IPS-15b (cell line): Measurements from ENCODE around the gene SELENOO.

ENCODE experiments used
- H3K27me3 ChIP-seq: one replicate; pipeline ENCODE4 v1.6.1; 2013; ENCODE audit warnings: low read length; ENCODE audit not compliant: control insufficient read depth, insufficient read depth
- H3K36me3 ChIP-seq: one replicate; pipeline ENCODE4 v1.6.1; 2013; ENCODE audit warnings: low read length; ENCODE audit not compliant: control insufficient read depth, insufficient read depth
- H3K4me1 ChIP-seq: one replicate; pipeline ENCODE4 v1.6.1; 2013; ENCODE audit warnings: mild to moderate bottlenecking, low read length; ENCODE audit not compliant: control insufficient read depth, insufficient read depth
- H3K4me3 ChIP-seq: one replicate; pipeline ENCODE4 v1.5.1; 2013; ENCODE audit warnings: low read depth, low read length
- H3K9ac ChIP-seq: one replicate; pipeline ENCODE4 v1.6.1; 2013; ENCODE audit warnings: low read depth, mild to moderate bottlenecking, low read length
- H3K9me3 ChIP-seq: one replicate; pipeline ENCODE4 v1.6.1; 2013; ENCODE audit warnings: mild to moderate bottlenecking, low read length; ENCODE audit not compliant: control insufficient read depth, insufficient read depth

Gene SELENOO, protein sequence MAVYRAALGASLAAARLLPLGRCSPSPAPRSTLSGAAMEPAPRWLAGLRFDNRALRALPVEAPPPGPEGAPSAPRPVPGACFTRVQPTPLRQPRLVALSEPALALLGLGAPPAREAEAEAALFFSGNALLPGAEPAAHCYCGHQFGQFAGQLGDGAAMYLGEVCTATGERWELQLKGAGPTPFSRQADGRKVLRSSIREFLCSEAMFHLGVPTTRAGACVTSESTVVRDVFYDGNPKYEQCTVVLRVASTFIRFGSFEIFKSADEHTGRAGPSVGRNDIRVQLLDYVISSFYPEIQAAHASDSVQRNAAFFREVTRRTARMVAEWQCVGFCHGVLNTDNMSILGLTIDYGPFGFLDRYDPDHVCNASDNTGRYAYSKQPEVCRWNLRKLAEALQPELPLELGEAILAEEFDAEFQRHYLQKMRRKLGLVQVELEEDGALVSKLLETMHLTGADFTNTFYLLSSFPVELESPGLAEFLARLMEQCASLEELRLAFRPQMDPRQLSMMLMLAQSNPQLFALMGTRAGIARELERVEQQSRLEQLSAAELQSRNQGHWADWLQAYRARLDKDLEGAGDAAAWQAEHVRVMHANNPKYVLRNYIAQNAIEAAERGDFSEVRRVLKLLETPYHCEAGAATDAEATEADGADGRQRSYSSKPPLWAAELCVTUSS

GRCh38 chr22:50200461-50201190, at the start of gene SELENOO:
Gene SELENOO (plus strand): TSS chr22:50201011. CDS start chr22:50201037, 26 bp downstream.
- Histone ChIP-seq H3K4me3 (peak within 1 kb of the TSS; percentile 62), H3K9ac (peak within 1 kb of the TSS; percentile 70), H3K27me3 (no peaks in the 10 kb centered on the region), H3K4me1 (no peaks in the 10 kb centered on the region), H3K36me3 (peaks cover 17% of the 10 kb centered on the region), H3K9me3 (no peaks in the 10 kb centered on the region)

DNA sequence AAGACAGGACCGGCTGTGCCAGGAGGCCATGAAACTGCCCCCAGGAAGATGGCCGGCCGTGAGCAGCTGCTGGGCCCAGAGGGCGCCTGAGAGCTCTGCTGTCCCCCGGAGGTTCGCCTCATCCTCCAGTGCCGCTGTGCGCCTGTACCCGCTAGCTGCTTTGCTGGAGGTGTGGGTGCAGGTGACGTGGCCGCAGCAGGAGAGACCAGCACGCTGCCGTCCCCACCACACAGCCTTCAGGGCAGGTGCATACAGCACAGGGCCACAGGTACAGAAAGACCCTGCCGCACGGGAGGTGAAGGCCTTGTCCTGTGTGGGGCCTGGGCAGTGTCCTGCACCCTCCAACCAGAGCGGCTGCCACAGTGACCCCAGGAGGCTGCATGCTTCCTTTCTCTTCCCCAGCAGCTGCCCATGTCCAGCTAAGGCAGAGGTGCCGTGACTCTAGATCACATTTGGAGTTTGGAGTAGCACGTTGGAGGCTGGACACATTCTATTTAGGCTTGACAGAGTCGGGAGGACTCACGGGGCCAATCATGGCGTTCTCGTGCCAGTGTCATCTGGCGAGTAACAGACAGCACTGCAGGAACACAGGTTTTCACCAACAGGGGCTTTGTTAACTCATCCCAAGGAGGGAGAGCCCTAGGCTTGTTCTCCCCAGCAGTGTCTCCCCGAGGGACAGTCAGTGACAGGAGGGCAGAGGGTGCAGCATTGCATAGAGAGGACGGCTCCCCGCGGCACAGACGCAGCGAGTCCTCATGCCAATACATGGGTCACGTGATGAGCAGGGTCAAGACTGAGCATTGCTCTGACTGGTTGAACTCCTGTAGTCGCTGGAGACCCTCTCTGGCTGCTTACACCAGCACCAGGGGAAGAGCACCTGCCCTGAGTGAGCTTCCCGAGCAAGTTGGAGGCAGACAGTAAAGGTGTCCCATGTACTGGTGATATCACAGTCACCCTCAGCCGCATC, 49.0 kb upstream of the SELENOO start:
- H3K9ac ChIP-seq, result no peak overlapping the region
- H3K27me3 ChIP-seq, result no peaks in the 10 kb centered on the region
- no peaks in the 10 kb centered on the region for H3K4me1 ChIP-seq
- H3K36me3 ChIP-seq, result no peaks in the 10 kb centered on the region
- no peaks in the 10 kb centered on the region for H3K9me3 ChIP-seq
- no peak overlapping the region for H3K4me3 ChIP-seq

GRCh38 chr22:50153056-50153755, 47.6 kb upstream of the SELENOO start:
- H3K9me3 ChIP-seq, result no peaks in the 10 kb centered on the region
- H3K9ac ChIP-seq, result no peak overlapping the region
- H3K4me3 ChIP-seq, result no peak overlapping the region
- no peaks in the 10 kb centered on the region for H3K27me3 ChIP-seq
- H3K4me1 ChIP-seq, result no peaks in the 10 kb centered on the region
- H3K36me3 ChIP-seq, result no peaks in the 10 kb centered on the region

DNA sequence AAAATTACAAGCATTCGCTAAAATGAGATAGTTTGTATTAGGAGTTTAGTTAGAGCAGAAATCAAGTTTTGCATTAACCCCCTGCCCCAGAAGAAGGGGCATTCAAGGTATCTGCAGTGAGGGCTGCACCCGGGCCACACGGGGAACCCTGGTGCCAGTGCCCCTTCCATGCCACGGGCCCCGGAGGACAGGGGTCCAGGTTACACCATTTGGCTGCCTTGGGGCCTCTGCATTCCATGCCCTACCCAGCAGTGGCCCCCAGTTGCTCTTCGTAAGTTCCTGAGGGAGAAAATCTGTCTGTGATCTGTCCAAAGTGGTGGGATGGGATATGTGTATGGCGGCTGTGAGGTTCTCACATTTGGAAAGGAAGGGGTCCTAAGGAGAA, 47.1 kb upstream of the SELENOO start:
- Histone ChIP-seq H3K36me3 (no peaks in the 10 kb centered on the region), H3K4me3 (no peak overlapping the region), H3K9me3 (no peaks in the 10 kb centered on the region), H3K4me1 (no peaks in the 10 kb centered on the region), H3K27me3 (no peaks in the 10 kb centered on the region), H3K9ac (no peak overlapping the region)

DNA sequence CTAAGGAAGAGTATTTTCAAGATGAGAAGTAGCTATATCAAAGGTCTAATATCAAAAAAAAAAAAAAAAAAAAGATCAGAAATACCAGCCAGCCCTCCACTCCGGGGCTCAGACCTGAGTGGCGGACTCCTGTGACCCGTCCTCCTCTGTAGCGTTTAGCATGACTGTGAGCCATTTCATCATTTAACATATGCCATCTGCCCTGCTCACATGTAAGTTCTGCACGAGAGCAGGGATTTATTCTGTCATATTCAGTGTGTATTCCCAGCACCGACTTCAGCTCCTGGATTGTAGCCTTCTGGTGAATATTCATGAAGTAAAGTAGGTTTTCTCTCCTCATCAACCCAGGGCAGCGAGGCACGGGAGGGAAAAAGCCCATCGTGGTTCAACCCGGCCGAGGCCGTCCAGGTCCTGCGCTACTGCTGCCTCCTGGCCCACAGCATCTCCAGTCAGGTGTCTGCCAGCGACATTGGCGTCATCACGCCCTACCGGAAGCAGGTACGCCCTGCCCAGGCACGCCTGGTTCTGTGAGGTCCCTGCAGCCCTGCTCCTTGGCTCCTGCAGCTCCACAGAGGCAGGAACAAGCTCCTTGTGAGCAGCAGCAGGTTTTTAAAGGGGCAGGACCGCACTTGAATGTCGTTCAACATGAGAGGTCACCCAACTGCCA, 43.0 kb upstream of the SELENOO start:
- no peak overlapping the region for H3K9ac ChIP-seq
- peaks cover 4% of the 10 kb centered on the region for H3K4me1 ChIP-seq
- no peaks in the 10 kb centered on the region for H3K36me3 ChIP-seq
- no peak overlapping the region for H3K4me3 ChIP-seq
- H3K27me3 ChIP-seq, result no peaks in the 10 kb centered on the region
- H3K9me3 ChIP-seq, result no peaks in the 10 kb centered on the region

DNA sequence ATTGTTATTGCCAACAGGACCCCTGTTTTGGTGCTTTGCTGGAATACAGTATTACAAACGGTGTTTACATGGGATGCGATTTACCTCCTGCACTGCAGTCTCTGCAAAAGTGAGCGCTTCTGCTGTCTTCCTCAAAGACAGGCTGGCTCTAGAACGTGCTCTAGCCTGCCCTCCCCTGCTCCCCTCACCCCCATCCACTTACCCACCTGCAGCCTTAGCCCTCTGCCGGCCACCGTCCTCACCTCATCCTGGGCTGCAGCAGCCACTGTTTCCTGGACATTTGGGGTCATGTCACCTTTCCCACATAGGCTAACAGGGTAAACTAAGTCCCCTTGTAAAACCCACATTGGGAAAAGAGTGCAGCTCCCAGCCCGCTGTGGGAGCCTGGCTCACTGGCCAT, 39.9 kb upstream of the SELENOO start:
- no peak overlapping the region for H3K9ac ChIP-seq
- no peaks in the 10 kb centered on the region for H3K9me3 ChIP-seq
- peaks cover 4% of the 10 kb centered on the region for H3K4me1 ChIP-seq
- no peak overlapping the region for H3K4me3 ChIP-seq
- no peaks in the 10 kb centered on the region for H3K36me3 ChIP-seq
- no peaks in the 10 kb centered on the region for H3K27me3 ChIP-seq

DNA sequence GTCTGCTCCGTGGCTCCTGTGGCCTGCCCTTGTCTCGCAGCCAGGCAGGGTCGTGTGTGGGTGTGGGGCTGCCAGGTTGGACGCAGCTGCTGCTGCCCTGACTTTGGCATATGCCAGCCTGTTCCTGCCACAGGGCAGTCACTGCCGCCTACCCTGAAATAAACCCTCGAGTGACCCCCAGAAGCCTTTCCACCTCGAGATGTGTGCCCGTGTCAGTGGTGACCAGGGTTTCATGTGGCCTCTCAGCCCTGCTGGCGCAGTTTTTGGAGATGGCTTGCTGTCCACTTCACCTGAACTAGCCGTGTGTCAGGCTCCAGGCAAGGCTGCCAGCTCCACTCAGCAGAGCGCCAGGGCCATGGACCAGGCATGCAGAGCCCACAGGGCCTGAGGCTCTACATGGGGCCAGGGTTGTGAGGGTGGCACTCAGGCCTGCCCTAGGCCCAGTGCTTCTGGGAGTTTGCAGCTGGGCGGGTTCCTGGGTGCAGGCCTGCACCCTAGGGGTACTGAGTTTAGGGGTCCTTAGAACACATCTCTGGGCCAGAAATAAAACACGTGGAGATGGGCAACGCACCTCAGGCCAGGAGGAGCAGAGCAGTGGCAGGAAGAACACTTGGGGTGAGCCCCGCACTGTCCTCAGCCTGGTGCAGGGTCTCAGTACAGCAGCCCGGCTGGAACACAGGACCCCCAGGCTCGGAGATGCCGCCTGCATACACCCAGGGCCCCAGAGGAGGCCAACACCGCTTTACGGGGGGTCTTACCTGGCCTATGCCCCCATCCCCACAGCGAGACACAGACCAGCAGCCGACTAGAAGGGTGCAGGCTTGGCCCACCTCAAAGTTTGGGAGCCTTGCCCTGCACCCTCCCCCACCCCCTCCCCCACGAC, 39.1 kb upstream of the SELENOO start:
- no peaks in the 10 kb centered on the region for H3K27me3 ChIP-seq

GRCh38 chr22:50162391-50162956, 38.3 kb upstream of the SELENOO start:
- H3K4me1 ChIP-seq, result peaks cover 4% of the 10 kb centered on the region
- no peak overlapping the region for H3K9ac ChIP-seq
- no peak overlapping the region for H3K4me3 ChIP-seq
- H3K27me3 ChIP-seq, result no peaks in the 10 kb centered on the region
- no peaks in the 10 kb centered on the region for H3K9me3 ChIP-seq
- no peaks in the 10 kb centered on the region for H3K36me3 ChIP-seq

More for the DNA sequence above, 39.1 kb upstream of the SELENOO start:
- no peak overlapping the region for H3K9ac ChIP-seq
- H3K9me3 ChIP-seq, result no peaks in the 10 kb centered on the region
- H3K36me3 ChIP-seq, result no peaks in the 10 kb centered on the region
- H3K4me1 ChIP-seq, result peaks cover 4% of the 10 kb centered on the region
- H3K4me3 ChIP-seq, result no peak overlapping the region

DNA sequence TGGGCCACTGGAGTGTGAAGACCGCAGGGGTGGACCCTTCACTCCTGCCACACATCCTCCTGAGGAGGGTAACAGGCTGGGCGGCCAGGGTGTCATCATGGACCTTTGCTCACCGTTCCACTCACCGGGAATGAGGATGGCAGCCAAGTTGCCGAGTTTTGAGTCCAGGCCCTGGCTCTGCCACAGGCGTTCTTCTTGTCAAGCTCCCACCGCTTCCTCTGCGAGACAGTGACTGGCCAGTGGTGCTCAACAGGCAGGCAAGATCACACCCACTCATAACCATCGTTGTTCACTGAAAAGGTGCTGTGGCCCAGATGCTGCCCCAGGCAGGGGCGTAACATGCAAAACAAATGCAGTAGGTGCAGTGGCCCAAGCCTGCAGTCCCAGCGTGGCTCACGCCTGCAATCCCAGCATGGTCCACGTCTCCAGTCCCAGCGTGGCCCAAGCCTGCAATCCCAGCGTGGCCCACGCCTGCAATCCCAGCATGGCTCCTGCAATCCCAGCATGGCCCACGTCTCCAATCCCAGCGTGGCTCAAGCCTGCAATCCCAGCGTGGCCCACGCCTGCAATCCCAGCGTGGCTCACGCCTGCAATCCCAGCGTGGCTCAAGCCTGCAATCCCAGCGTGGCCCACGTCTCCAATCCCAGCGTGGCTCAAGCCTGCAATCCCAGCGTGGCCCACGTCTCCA, 35.2 kb upstream of the SELENOO start:
- Histone ChIP-seq H3K4me1 (no peaks in the 10 kb centered on the region), H3K36me3 (no peaks in the 10 kb centered on the region), H3K4me3 (no peak overlapping the region), H3K9me3 (no peaks in the 10 kb centered on the region), H3K27me3 (peaks cover 10% of the 10 kb centered on the region), H3K9ac (no peak overlapping the region)
